HG03342 (cell line): ENCODE measurements around the gene DNASE1L2.
"Not testable (repeated sequence)": the region's sequence is repeated elsewhere in the genome, so short reads cannot be mapped to it uniquely, and the experiment has no call there.

Experiments
- ATAC-seq: cut with Tn5 transposase; IDR thresholded peaks from one replicate; pipeline ENCODE4 v1.9.1; 2021; ENCODE audit warnings: mild to moderate bottlenecking, moderate library complexity; ENCODE audit not compliant: unreplicated experiment

The DNASE1L2 gene

DNA sequence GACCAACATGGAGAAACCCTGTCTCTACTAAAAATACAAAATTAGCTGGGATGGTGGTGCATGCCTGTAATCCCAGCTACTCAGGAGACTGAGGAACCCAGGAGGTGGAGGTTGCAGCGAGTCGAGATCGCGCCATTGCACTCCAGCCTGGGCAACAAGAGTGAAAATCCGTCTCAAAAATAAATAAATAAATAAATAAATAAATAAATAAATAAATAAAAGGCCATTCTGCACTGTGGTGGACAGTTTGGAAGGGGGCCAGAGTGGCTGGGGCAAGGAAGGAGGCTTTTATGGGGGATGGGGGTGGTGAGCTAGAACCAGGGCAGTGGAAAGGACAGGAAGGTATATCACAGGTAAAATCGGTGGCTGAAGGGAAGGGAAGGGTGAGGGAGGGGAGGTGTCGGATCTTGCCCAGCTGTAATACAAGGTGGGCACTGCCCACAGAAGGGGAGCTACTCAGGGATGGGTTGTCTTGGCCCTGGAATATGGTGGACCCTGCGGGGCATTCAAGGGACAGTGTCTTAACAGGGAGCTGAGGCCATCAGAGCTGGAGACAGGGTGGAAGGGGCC is 33.0 kb upstream of the DNASE1L2 start:
- ATAC-seq, result not testable (repeated sequence)

DNA sequence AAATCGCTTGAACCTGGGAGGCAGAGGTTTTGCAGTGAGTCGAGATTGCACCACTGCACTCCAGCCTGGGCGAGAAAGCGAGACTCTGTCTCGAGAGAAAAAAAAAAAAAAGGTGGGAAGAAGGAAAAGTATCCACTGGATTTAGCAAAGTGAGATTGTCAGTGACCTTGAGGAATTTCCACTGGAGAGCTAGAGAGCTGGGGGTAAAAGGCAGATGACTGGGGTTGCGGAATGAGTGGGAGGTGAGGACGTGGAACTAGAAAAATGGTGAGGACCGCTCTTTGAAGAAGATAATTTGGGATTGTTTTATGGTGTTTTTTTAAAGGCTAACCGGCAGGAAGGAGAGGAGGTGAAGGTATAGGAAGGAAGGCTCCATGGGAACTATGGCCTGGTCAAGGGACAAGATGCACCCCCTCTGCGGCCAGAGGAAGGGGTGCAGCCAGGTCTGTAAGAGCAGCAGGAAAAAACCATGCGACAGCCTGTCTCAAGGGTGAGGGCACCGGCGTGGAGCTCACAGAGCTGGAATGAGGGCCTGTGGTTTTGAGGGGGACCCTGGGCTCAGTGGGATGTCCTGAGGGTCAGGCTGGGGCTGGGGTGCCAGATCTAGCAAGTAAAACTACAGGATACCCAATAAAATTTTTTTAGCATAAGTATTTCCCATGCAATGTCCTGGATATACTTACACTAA is 31.7 kb upstream of the DNASE1L2 start:
- ATAC-seq, result no peak

DNA sequence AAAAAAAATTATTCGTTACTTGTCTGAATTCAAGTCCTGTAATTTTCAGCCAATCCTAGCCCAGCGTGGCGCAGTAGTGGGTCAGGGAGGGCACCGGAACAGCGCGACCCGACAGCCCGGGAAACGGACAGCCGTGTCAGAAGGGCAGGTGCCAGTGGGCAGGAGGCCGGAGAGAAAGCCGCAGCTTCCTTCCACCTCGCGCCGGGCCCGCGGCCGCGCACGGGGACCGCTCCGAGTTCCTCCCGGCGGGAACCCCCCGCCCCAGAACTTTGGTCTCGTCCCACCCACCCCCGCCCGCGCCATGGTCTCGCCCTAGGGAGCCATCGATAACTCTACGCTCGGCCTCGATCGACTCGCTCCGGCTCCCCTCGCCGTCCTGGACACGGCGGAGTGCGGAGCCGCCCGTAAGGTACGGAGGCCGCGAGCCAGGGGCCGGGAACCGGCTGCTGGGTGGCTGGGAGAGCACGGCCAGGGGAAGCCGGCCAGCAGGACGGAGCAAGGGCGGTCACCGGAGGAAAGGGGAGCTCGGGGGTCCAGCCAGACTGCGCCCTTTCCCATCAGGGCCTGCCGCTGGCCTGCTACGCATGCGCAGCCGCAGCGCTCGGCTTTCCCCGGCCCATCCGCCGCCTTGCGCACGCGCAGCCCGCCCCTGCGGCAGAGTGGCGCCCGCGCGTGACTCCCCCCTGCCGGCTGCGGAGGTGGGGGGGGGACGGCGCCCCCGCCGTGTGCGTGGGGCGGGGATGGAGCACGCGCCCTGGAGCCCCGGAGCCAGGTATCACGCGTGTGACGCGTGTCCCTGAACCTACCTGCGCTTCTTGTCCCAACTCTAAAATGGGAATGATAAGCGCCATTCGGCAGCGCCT is 30.9 kb upstream of the DNASE1L2 start, which contains the start of gene MLST8:
TSS of gene MLST8 (plus strand) at position 351 of the 863 bp plus-strand sequence. CDS start 632 bp downstream, outside the sequence.
- ATAC-seq, result peak; percentile 71

DNA sequence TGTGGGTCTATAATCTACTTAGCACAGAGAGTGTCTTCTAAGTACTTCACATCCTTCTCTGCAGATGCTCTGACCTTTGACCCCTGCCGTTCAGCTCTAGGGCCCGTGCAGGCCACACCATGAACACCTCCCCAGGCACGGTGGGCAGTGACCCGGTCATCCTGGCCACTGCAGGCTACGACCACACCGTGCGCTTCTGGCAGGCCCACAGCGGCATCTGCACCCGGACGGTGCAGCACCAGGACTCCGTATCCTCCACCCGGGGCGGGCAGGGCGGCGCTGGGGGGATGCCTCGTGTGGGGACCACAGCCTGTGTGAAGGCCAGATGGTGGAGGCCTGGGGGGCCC is 30.3 kb upstream of the DNASE1L2 start:
- no peak for ATAC-seq

DNA sequence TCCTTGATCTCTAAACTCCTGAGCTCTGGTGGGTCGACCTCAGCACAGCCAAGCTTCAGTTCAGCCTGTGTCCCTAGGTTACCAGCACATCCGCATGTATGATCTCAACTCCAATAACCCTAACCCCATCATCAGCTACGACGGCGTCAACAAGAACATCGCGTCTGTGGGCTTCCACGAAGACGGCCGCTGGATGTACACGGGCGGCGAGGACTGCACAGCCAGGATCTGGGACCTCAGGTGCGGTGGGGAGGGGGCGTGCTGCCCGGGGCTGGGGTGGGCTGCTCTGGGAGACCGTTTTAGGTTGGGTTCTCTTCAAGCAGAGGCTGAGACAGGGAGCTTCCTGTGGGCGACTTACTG is 29.8 kb upstream of the DNASE1L2 start:
- ATAC-seq, result no peak

DNA sequence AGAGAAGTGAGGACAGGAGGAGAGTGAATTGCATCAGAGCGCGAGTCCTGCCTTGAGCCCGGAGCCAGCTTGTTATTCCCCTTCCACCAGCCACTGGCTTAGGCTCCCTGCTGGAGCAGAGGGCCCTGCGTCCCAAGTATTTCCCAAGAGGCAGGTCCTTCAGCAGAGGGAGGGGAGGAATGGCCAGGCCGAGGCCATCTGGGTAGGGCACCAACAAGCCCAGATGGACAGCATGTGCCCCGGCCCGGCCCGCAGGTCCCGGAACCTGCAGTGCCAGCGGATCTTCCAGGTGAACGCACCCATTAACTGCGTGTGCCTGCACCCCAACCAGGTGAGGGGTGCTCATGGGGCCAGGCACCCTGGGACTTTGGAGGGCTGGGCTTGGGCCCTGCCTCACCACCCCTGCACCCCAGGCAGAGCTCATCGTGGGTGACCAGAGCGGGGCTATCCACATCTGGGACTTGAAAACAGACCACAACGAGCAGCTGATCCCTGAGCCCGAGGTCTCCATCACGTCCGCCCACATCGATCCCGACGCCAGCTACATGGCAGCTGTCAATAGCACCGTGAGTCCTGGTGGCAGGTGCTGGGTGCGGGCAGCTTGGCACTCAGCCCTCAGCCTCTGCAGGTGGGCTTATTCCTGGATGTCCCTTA is 29.3 kb upstream of the DNASE1L2 start:
- ATAC-seq, result no peak

DNA sequence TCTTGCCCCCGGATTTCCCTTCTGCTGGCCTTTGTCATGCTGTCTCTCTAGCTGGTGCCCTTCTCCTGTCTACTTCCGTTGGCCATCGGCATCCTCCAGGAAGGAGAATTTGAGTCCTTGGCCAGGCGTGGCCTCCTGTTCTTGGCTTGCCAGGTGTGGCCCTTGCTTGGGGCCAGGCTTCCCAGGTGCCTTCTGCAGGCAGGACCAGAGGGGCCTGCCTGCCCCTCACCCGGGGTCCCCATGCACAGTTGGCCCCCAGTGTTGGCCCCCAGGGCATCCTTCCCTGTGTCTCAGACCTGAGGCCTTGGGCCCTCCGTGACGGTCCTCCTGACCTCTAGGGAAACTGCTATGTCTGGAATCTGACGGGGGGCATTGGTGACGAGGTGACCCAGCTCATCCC is 28.4 kb upstream of the DNASE1L2 start:
- no peak for ATAC-seq

DNA sequence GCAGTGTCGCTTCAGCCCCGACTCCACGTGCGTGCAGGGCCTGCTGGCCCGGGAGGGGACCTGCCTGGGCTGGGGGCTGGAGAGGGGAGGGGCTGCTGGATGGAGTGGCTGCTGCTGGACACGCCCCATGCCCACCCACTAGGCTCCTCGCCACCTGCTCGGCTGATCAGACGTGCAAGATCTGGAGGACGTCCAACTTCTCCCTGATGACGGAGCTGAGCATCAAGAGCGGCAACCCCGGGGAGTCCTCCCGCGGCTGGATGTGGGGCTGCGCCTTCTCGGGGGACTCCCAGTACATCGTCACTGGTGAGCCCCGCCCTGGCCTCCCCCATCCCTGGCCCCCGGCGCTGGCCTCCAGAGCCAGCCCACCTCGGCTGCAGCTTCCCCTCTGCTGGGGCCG is 27.9 kb upstream of the DNASE1L2 start:
- ATAC-seq, result no peak

DNA sequence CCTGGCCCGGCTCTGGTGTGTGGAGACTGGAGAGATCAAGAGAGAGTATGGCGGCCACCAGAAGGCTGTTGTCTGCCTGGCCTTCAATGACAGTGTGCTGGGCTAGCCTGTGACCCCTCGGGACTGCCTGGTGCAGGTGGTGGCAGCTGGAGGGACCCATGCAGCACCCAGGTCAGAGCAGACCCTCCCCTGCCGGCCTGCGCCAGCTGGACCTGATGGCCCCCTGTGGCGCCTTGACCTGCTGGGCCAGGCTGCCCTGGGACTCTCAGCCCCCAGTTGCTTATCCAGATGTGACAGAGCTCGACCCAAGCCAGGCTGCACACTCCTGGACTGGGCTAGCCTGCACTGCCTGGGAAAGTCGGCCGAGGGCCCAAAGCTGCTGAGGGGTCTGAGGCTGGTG is 27.5 kb upstream of the DNASE1L2 start:
- ATAC-seq, result no peak

DNA sequence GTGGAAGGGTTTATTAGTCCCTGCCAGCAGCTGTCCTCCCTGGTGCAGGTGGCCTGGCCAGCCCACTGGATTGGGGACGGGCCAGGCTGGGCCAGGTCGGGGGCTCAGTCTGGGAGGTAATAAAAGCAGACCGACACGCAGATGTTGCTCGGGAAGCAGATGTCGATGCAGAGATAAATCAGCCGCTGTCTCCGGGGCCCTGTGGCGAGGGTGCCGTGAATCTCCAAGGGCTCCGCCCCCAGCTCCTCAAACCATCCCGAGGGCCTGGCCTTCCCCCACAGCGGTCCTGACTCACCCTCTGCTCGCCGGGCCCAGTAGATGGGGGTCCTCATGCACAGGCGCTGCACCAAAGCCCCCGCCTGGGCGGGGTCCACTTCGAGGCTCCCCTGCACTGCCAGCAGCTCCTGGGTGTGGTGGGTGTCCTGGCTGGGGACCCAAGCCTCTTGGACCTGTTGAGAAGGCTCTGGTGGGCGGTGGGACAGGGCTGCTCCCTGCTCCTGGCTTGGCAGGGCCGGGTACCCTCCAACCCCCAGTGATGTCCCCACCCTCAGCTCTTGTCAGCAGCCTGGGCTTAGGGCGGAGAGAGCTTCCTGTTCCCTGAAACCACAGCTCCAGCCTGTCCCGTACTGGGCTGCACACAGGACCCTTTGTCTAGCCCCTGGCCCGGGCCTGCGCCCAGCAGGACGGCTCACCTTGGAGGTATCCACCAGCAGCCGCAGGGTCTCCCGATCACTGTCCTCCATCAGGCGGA is 26.8 kb upstream of the DNASE1L2 start:
- no peak for ATAC-seq

DNA sequence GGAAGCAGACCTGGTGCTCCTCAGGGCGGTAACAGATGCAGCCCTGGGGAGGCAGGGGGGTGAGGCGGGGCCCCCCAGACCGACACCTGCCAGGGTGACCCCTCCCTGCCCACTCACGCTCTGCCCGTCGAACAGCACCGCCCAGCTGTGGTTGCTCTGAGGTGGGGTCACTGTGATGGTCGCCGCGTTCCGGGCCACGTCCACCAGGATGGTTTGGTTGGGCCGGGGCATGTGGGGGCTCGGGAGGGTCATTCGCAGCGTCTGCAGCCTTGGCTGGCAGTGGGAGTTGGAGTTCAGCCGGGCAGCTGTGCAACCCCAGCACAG is 26.3 kb upstream of the DNASE1L2 start:
- no peak for ATAC-seq

DNA sequence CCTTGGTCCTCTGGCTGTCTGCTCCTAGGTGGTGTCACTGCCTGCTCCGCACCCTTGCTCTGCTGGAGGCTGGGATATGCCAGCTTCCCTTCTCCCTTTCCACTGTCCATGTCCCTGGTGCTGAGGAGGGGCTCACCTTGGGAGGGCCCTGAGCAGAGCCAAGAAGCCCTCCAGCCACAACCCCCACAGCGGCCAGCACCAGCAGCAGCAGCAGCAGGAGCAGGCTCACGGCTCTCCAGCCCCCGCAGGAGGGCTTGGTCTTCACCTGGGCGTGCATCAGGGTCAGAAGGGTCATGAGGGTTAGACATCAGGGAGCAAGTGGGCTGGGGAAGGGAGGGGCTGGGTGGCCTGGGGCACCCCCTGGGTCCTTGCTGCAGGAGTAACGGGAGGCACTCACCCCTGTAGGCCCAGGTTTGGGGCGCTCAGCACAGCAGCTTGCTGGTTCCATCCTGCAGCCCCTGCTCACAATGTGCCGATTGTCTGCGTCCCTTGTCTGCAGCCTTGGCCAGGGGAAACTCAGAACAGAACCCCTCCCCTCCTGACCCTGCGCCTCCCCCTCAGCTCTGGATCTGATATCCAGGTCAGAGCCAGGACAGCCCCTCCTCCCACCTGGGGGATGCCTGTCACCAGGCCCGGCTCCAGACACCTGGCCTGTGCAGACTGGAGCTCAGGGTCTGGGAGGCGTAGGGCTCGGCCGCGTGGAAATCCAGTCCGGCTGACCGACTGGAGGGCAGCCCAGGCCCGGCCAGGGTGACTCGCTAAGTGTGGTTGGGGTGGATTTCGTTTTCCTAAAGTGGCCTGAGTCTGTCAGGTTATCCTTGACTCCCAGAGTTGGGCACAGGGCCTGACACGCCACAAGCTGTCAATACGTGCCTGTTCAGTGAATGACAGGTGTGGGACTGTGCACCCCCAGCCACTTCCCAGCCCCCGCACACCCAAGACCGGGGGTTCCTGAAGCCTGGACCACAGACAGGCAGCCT is 25.6 kb upstream of the DNASE1L2 start, which contains the start of gene BRICD5:
TSS of gene BRICD5 (minus strand) at position 478 of the 980 bp plus-strand sequence. CDS start at position 448, 30 bp downstream.
- no peak for ATAC-seq

DNA sequence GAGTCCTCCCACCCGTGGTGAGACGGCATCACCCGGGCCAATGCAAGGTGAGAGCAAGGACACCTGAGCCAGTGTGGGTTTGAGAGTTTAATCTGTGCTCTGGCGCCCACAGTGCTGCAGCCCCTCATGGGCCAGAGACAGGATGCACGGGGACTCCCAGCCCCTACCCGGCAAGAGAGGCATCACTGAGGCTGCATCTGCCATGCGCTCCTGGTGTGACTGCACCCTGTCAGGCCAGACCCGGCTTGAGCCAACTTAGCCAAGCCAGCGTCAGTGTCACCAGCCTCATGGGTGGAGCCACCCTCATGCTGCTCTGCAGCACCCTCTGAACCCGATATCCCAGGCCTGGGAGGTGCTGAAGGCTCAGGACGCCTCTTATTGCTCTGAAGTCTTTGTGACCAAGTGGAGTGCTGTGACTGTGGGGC is 24.3 kb upstream of the DNASE1L2 start:
- ATAC-seq, result no peak

DNA sequence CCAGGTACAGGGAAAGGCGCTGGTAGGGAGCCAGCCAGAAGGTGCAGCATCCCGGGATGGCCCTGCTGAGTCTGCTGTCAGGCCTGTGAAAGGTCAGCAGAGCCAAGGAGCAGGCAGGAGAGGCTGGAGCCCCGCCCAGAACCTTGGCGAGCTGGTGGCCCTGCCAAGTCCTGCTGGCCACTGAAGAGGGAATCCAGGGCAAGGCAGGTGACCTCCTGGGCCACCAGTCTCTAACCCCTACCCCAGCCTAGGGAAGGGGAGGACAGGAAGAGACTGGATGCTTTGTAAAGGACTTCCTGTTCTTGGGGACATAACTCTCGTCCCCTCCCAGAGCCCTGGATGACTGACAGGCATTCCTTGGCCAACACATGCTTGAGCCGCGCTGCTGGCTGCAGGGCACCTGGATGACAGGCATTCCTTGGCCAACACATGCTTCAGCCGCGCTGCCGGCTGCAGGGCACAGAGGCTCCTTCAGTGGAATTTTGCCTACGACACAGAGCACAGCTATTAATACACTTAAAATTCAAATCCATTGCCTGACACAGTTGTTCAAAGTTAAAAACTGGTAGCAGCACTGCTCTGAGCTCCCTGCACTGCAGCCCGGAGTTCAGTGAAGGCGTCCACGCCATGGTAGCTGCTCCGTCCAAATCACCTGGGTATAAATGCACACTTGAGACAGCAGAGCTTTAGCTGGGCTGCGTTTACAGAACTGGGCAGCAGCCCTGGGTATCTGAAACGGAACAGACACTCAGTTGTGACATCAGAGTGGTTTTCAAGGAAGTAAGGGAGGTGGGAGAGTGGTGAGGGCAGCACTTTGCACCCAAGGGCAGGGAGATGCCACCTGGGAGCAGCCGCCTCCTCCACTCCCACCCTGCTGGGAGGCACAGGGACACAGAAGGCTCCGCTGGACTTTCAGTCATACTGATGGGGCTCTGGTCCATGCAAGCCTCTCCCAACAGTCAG is 23.6 kb upstream of the DNASE1L2 start:
- ATAC-seq, result no peak

DNA sequence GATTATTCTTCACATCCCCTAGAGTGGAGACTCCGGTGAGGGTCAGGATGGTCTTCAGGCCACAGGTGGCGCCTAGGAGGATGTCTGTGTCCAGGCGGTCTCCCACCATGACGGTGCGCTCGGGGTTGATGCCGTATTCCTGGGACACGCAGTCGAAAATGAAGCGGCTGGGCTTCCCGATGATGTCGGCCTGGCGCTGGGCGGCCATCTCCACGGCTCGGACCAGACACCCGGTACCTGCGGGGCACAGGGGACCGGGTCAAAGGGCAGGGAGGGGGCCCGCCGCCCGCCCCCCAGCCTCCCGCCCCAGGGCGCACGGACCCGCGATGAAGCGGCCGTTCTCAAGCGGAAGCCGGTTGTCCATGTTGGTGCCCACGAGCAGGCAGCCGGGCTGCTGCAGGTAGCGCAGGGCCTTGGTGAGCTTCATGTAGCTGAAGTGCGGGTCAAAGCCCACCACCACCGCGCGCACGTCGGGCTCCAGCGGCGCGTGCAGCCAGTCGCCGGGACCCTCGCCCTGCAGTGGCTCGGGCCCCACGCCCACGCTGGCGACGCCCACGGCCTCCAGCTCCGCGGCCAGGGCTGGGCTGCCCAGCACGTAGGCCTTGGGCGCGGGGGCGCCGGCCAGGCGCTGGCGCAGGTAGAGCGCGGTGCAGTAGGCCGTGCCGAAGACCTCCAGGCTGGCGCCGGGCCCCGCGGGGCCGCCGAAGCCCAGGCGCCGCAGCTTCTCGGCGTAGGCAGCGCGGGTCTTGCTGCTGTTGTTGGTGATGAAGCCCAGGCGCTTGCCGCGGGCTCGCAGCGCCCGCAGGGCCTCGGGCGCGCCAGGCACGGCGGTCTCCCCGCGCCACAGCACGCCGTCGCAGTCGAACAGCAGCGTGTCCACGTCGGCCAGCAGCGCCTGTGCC is 22.2 kb upstream of the DNASE1L2 start:
- peak; percentile 3 for ATAC-seq

DNA sequence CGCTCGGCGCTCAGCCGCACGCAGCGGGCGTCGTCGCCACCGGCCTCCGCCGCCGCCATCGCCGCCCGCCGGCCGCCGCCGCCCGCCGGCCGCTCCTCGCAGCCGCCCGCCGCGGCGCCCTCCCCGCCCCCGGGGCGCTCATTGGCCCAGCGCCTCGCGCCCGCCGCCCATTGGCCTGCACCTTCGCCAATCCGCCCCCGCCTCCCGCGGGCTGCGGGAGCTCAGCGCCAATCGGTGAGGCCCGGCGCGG is 21.6 kb upstream of the DNASE1L2 start, which contains the start of gene PGP:
TSS of gene PGP (minus strand) at position 122 of the 250 bp plus-strand sequence. CDS start at position 59, 63 bp downstream.
- peak; percentile 84 for ATAC-seq

DNA sequence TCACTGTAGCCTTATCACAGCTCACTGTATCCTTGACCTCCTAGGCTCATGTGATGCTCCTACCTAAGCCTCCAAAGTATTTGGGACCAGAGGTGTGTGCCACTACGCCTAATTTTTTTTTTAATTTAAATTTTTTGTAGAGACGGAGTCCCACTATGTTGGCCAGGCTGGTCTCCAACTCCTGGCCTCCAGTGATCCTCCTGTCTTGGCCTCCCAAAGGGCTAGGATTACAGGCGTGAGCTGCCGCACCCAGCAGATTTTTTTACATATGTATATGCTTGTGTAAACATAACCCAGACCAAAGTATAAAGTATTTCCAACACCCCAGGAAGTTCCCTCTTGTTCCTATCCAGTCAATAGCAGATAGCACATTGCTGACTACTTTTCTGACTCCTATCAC is 19.9 kb upstream of the DNASE1L2 start:
- ATAC-seq, result no peak
